Right lobe of liver (tissue), 4 donors: Measurements from ENCODE around the gene NPIPA3.

Experiments
- POLR2A ChIP-seq: fragments of 450-650 bp; IDR thresholded peaks from one replicate; pipeline ENCODE4 v1.6.1; 2017; ENCODE audit warnings: antibody characterized with exemption, mild to moderate bottlenecking
- TF ChIP-seq, protein P1 (sequence below), 4 donors: fragments of 200-600 bp in 3 of 4; fragments of 450-650 bp in 1 of 4; IDR thresholded peaks; one replicate each; pipeline versions ENCODE4 v1.5.1 to v1.8.0; 2016 to 2022; ENCODE audit warnings: antibody characterized with exemption in 4 of 4, mild to moderate bottlenecking in 2 of 4
- donor health status: DM: no; HTN: no; CAD: no.
- donor health status: DM: no; HTN: no; CAD: no.
- donor health status: DM: no; HTN: yes; CAD: no.

DNA sequence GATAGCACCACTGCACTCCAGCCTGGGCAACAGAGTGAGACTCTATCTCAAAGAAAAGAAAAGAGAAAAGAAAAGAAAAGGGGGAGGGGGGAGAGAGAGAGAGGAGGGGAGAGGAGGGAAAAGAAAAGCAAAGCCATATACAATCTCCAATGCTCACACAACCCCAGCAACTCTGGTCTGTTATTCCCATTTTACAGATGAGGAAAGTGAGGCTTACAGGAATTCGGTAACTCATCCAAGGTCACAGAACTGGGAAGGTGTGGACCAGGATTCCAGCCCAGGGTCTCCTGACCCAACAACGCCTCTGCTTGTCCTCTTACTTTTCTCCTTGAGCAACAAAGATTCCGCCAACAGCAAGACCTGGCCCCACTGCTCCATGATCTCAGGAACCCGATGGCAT lies 22.1 kb upstream of the NPIPA3 start:
- TF ChIP-seq, protein P1, sequence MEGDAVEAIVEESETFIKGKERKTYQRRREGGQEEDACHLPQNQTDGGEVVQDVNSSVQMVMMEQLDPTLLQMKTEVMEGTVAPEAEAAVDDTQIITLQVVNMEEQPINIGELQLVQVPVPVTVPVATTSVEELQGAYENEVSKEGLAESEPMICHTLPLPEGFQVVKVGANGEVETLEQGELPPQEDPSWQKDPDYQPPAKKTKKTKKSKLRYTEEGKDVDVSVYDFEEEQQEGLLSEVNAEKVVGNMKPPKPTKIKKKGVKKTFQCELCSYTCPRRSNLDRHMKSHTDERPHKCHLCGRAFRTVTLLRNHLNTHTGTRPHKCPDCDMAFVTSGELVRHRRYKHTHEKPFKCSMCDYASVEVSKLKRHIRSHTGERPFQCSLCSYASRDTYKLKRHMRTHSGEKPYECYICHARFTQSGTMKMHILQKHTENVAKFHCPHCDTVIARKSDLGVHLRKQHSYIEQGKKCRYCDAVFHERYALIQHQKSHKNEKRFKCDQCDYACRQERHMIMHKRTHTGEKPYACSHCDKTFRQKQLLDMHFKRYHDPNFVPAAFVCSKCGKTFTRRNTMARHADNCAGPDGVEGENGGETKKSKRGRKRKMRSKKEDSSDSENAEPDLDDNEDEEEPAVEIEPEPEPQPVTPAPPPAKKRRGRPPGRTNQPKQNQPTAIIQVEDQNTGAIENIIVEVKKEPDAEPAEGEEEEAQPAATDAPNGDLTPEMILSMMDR (IDR thresholded peaks at IDR 0.05), result no peak
- no peak for TF ChIP-seq POLR2A
